ENCODE measurements around the gene SOCS6.

Gene SOCS6

DNA sequence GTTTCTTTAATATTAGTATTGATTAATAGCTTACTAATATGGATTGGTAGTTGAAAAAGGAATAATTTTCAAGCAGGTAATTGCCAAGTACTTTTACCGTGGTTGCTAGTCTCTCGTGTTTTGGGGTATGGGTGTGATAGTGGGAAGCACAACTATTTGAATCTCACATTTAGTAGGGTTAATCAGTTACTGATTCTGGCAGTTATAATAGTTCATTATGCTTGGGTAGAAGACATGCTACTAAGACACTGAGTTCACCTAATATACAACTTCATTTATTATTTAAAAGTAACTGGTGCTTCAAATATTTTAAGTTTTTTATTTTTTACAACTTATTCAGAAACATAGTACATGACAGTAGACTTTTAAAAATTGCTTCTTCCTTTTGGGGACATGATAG, 33.5 kb downstream of the SOCS6 start:
- Histone ChIP-seq H3K9me2 (replicated peaks; ENCODE audit: insufficient read depth, low read length) (no peaks in the 10 kb centered on the region), H3K36me3 (replicated peaks; ENCODE audit: insufficient read depth, low read length) (no peaks in the 10 kb centered on the region), H3K4me3 (ENCODE audit: low read length) (no peak overlapping the region), H3K27ac (ENCODE audit: low read length) (no peak overlapping the region), H3K9me3 (replicated peaks; ENCODE audit: insufficient read depth, low read length) (no peaks in the 10 kb centered on the region), H3K4me2 (ENCODE audit: low read depth, low read length) (no peak overlapping the region), H3K9ac (ENCODE audit: low read length) (no peak overlapping the region), H4K20me1 (ENCODE audit: insufficient read depth, low read length) (no peaks in the 10 kb centered on the region), H3F3A (ENCODE audit: insufficient read depth, low read length) (no peaks in the 10 kb centered on the region), H3K27me3 (replicated peaks; ENCODE audit: insufficient read depth, low read length) (no peaks in the 10 kb centered on the region), H3K4me1 (ENCODE audit: low read length) (no peaks in the 10 kb centered on the region), H3K79me2 (ENCODE audit: low read length) (peaks cover 34% of the 10 kb centered on the region), H2AFZ (ENCODE audit: low read length) (no peak overlapping the region)
- DNase-seq, result no peak
- TF ChIP-seq, protein P1, sequence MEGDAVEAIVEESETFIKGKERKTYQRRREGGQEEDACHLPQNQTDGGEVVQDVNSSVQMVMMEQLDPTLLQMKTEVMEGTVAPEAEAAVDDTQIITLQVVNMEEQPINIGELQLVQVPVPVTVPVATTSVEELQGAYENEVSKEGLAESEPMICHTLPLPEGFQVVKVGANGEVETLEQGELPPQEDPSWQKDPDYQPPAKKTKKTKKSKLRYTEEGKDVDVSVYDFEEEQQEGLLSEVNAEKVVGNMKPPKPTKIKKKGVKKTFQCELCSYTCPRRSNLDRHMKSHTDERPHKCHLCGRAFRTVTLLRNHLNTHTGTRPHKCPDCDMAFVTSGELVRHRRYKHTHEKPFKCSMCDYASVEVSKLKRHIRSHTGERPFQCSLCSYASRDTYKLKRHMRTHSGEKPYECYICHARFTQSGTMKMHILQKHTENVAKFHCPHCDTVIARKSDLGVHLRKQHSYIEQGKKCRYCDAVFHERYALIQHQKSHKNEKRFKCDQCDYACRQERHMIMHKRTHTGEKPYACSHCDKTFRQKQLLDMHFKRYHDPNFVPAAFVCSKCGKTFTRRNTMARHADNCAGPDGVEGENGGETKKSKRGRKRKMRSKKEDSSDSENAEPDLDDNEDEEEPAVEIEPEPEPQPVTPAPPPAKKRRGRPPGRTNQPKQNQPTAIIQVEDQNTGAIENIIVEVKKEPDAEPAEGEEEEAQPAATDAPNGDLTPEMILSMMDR (IDR thresholded peaks at IDR 0.05; ENCODE audit: low read length), result no peak
- TF ChIP-seq EZH2 (optimal IDR thresholded peaks at IDR 0.05; ENCODE audit: low read depth, low read length) (no peak), EZH2phosphoT487 (IDR thresholded peaks at IDR 0.05; ENCODE audit: low read length) (no peak)

DNA sequence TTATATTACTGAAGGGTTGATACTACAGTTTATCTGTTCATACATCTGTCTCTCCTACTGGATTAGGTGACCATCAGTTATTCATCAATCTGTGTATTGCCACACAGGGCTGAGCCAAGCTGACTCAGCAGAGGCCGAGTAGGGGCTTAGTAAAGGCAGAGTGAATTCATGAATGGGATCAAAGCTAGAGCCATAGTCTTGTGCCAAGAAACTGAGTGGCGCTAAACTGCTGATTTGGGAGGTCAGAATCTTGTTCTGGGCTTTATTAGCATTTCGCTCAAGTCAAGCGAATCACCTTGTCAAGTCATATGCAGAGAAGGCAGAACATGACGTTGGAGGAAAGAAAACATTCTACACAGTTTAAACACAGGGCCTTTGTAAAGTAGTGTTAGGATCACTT, 34.1 kb downstream of the SOCS6 start:
- H3K4me2 ChIP-seq (ENCODE audit: low read depth, low read length), result no peak overlapping the region
- H3K36me3 ChIP-seq (replicated peaks; ENCODE audit: insufficient read depth, low read length), result no peaks in the 10 kb centered on the region
- no peak overlapping the region for H2AFZ ChIP-seq (ENCODE audit: low read length)
- H4K20me1 ChIP-seq (ENCODE audit: insufficient read depth, low read length), result no peaks in the 10 kb centered on the region
- H3K4me3 ChIP-seq (ENCODE audit: low read length), result no peak overlapping the region
- H3K79me2 ChIP-seq (ENCODE audit: low read length), result peaks cover 30% of the 10 kb centered on the region
- H3K27ac ChIP-seq (ENCODE audit: low read length), result no peak overlapping the region
- TF ChIP-seq, protein P1 (IDR thresholded peaks at IDR 0.05; ENCODE audit: low read length), result no peak
- no peak for TF ChIP-seq EZH2 (optimal IDR thresholded peaks at IDR 0.05; ENCODE audit: low read depth, low read length)
- no peak for TF ChIP-seq EZH2phosphoT487 (IDR thresholded peaks at IDR 0.05; ENCODE audit: low read length)
- no peak overlapping the region for H3K9ac ChIP-seq (ENCODE audit: low read length)
- no peaks in the 10 kb centered on the region for H3K27me3 ChIP-seq (replicated peaks; ENCODE audit: insufficient read depth, low read length)
- H3K4me1 ChIP-seq (ENCODE audit: low read length), result no peaks in the 10 kb centered on the region
- H3K9me2 ChIP-seq (replicated peaks; ENCODE audit: insufficient read depth, low read length), result no peaks in the 10 kb centered on the region
- H3K9me3 ChIP-seq (replicated peaks; ENCODE audit: insufficient read depth, low read length), result no peaks in the 10 kb centered on the region
- no peaks in the 10 kb centered on the region for H3F3A ChIP-seq (ENCODE audit: insufficient read depth, low read length)
- no peak for DNase-seq

DNA sequence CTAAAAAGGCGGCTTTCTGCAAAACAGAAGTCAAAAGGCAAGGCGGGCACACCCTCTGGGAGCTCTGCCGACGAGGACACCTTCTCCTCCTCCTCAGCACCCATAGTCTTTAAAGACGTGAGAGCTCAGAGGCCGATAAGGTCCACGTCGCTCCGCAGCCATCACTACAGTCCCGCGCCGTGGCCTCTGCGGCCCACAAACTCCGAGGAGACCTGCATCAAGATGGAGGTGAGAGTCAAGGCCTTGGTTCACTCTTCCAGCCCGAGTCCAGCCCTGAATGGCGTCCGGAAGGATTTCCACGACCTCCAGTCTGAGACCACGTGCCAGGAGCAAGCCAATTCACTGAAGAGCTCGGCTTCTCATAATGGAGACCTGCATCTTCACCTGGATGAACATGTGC, 36.1 kb downstream of the SOCS6 start:
- no peak for TF ChIP-seq EZH2phosphoT487 (IDR thresholded peaks at IDR 0.05; ENCODE audit: low read length)
- TF ChIP-seq, protein P1 (IDR thresholded peaks at IDR 0.05; ENCODE audit: low read length), result no peak
- no peak for TF ChIP-seq EZH2 (optimal IDR thresholded peaks at IDR 0.05; ENCODE audit: low read depth, low read length)
- Histone ChIP-seq H3K27me3 (replicated peaks; ENCODE audit: insufficient read depth, low read length) (no peaks in the 10 kb centered on the region), H3K27ac (ENCODE audit: low read length) (no peak overlapping the region)

More for the DNA sequence above, 36.1 kb downstream of the SOCS6 start:
- Histone ChIP-seq H3K4me2 (ENCODE audit: low read depth, low read length) (no peak overlapping the region), H3F3A (ENCODE audit: insufficient read depth, low read length) (no peaks in the 10 kb centered on the region), H2AFZ (ENCODE audit: low read length) (no peak overlapping the region), H3K4me1 (ENCODE audit: low read length) (peaks cover 4% of the 10 kb centered on the region; the same call in 1 of the 2 replicates), H3K9me2 (replicated peaks; ENCODE audit: insufficient read depth, low read length) (no peaks in the 10 kb centered on the region), H3K36me3 (replicated peaks; ENCODE audit: insufficient read depth, low read length) (no peaks in the 10 kb centered on the region), H3K9me3 (replicated peaks; ENCODE audit: insufficient read depth, low read length) (no peaks in the 10 kb centered on the region), H3K9ac (ENCODE audit: low read length) (no peak overlapping the region), H4K20me1 (ENCODE audit: insufficient read depth, low read length) (no peaks in the 10 kb centered on the region), H3K4me3 (ENCODE audit: low read length) (no peak overlapping the region), H3K79me2 (ENCODE audit: low read length) (peaks cover 21% of the 10 kb centered on the region)
- DNase-seq, result no peak
